GM12801 (cell line): ENCODE data around the gene TSNAX.

ENCODE experiments used
- TF ChIP-seq, protein P1 (sequence below): IDR thresholded peaks from one replicate; pipeline ENCODE4 v1.5.1; 2011; ENCODE audit warnings: control low read depth; ENCODE audit not compliant: insufficient read length; ENCODE audit errors: extremely low read depth

TSNAX gene

DNA sequence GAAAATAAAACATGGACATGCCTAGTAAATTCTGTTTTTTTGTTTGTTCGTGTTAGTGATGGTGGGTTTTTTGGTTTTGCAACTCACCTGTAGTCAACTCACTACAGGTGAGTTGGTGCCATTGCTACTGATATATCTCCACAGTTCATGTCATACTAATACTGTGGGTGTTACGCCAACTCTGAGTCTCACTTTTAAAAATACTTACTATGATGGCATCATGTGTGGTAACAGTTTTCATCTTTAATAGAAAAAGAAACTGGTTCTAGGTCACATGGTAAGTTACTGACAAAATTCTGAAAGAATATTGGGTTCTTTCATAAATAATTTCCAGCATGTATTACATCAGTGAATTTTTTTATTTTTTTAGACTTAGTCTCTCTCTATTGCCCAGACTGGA lies 38.0 kb downstream of the TSNAX start:
- TF ChIP-seq, protein P1, sequence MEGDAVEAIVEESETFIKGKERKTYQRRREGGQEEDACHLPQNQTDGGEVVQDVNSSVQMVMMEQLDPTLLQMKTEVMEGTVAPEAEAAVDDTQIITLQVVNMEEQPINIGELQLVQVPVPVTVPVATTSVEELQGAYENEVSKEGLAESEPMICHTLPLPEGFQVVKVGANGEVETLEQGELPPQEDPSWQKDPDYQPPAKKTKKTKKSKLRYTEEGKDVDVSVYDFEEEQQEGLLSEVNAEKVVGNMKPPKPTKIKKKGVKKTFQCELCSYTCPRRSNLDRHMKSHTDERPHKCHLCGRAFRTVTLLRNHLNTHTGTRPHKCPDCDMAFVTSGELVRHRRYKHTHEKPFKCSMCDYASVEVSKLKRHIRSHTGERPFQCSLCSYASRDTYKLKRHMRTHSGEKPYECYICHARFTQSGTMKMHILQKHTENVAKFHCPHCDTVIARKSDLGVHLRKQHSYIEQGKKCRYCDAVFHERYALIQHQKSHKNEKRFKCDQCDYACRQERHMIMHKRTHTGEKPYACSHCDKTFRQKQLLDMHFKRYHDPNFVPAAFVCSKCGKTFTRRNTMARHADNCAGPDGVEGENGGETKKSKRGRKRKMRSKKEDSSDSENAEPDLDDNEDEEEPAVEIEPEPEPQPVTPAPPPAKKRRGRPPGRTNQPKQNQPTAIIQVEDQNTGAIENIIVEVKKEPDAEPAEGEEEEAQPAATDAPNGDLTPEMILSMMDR: no peak

DNA sequence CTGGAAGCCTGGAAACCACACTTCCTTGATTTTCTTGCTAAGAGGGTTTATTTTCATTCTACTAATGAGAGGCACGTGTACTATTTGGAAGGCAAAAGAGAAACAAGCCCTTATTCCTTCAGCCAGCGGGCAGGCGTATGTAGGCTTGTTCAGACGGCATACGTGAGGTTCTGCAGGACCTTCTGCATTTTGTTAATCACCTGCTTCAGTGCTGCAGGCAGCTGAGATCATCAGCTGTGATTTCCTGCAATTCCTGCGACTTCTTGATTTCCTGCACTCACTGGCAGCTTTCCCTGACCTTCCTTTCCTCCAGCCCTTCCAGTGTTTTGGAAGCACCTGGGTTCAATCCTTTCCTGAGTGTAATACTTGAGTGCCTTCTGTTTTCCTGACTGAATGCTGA lies 43.4 kb downstream of the TSNAX start:
- TF ChIP-seq, protein P1: no peak

DNA sequence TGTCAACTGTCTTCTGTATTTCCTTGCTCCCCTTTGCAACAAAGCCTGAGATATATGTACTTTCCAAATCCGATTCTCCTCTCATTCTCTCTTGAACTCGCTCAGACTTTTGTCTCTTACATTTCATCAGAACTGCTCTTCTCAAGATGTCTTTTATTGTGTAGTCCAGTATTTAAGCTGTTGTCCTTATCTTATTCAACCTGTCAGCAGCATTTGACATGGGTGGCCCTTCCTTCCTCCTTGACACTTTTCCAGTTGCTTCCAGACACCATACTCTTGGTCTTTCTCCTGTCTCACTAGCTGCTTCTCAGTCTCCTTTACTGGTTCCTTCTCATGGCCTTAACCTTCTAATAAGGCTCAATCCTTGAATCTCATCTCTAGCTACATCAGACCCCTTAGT lies 47.0 kb downstream of the TSNAX start:
- TF ChIP-seq, protein P1: no peak

DNA sequence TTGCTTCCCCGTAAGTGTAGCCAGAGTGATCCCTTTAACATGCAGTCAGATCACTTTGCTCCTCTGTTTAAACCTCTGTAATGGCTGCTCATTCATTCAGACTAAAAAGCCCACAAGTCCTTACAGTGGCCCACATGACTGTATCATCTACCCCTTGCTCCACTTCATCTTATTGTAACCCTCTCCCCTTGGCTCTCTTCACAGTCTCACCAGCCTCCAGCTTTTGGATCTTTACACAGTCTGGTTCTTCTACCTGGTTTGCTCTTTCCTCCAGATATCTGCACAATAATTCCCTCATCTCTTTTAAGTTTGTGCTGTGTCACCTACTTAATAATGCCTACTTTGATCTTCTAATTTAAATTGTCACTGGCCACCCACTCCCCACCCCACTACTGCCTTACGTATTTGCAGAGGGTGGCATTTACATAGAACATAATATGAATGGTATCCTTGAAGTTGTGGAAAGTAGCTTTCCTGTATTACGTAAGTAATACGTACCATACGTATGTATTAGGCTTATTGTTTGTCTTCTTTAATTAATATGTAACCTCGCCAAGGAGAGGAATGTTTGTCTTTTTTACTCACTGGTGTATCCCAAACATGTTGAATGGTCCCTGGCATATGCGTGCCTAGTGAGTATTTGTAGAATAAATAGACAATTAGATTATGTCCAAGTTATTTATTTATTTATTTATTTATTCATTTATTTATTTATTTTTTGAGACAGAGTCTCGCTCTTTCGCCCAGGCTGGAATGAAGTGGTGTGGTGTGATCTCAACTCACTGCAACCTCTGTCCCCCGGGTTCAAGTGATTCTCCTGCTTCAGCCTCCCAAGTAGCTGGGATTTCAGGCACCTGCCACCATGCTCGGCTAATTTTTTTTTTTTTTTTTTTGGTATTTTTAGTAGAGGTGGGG lies 48.6 kb downstream of the TSNAX start:
- TF ChIP-seq, protein P1: no peak

DNA sequence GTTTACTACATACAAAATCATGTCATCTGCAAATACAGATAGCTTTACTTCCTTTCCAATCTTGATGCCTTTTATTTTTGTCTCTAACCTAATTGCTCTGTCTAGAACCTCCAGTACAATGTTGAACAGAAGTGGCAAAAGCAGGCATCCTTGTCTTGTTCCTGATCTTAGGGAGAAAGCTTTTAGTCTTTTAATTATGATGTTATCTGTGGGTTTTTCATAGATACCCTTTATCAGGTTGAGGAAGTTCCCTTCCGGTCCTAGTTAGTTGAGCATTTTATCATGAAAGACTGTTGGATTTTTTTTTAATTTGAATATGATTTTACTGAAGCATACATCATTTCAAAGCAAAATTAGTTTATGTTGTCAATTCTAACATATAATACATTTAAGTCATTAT lies 52.4 kb downstream of the TSNAX start:
- TF ChIP-seq, protein P1: no peak

DNA sequence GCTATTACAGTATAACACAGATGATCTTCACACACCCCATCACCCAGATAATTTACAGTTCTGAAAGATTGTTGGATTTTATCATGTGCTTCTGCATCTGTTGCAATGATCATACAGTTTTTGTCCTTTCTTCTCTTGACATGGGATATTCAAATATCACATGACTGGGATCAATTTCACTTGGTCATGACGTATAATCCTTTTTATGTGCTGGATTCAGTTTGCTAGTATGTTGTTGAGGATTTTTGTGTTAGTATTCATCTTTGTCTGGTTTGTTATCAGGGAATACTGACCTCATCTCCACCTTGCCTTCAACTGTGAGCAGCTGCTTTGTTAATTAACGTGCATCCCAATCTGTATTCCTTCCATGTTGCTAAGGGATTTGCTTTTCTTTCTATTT lies 53.4 kb downstream of the TSNAX start:
- TF ChIP-seq, protein P1: no peak

DNA sequence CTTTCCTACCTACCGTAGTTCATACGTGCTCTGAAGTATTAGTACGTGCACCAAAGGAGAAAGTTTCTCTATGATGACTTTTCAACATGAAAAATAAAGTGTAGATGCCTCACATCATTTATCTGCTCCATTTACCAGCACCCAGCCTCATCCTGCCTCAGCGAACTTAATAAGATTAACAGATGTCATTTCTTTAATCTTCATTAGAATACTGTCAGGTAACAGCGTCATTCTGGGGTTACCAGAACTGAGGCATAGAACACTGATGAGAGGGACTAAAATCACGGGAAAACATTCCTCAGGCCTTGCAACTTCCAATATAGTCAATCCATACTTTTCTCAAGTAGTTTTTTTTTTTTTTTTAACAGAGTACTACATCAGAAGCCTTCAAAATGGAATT lies 54.9 kb downstream of the TSNAX start:
- TF ChIP-seq, protein P1: no peak
